Measurements from ENCODE around the gene TSR3. TPM values are rescaled to one million over a fixed set of nuclear protein-coding genes. Genes with fewer than 3 reads are reported as not detected.

Gene TSR3
- polyA plus RNA-seq, 12 donors: 32.5 to 53.9 (median 42.2) TPM; not detected in 1

- DNase-seq: peak; percentile 14
These were observed 27.8 kb upstream of the TSR3 start for GRCh38 chr16:1379304-1380076.

- DNase-seq: peak; percentile 38
These were observed 27.2 kb upstream of the TSR3 start for GRCh38 chr16:1378804-1379303.

- no peak for DNase-seq
These were observed 26.6 kb upstream of the TSR3 start for GRCh38 chr16:1378087-1378803.

- no peak for DNase-seq
These were observed 25.8 kb upstream of the TSR3 start for GRCh38 chr16:1377406-1378010.

- DNase-seq: no peak
These were observed 24.2 kb upstream of the TSR3 start for GRCh38 chr16:1375741-1376410.

- no peak for DNase-seq
These were observed 23.6 kb upstream of the TSR3 start for GRCh38 chr16:1375298-1375640.

GRCh38 chr16:1374418-1375297 is 23.0 kb upstream of the TSR3 start:
- no peak for DNase-seq

GRCh38 chr16:1372292-1372950 is 20.7 kb upstream of the TSR3 start:
- no peak for DNase-seq

- no peak for DNase-seq
These were observed 19.6 kb upstream of the TSR3 start for GRCh38 chr16:1371054-1371978.

- DNase-seq: no peak
These were observed 16.0 kb upstream of the TSR3 start for GRCh38 chr16:1367486-1368174.

- DNase-seq: no peak
These were observed 15.1 kb upstream of the TSR3 start for GRCh38 chr16:1366712-1367299.

- DNase-seq: no peak
These were observed 14.5 kb upstream of the TSR3 start for GRCh38 chr16:1366060-1366711.

GRCh38 chr16:1364510-1364909 is 12.8 kb upstream of the TSR3 start:
- DNase-seq: no peak

- DNase-seq: no peak
These were observed 11.9 kb upstream of the TSR3 start for GRCh38 chr16:1363501-1364041.

GRCh38 chr16:1362807-1363206 is 11.1 kb upstream of the TSR3 start:
- DNase-seq: no peak

- DNase-seq: no peak
These were observed 10.1 kb upstream of the TSR3 start for GRCh38 chr16:1361685-1362360.
